Psoas muscle (tissue), 8 donors: Measurements from ENCODE around the gene OLFML2B. TPM values are rescaled to one million over a fixed set of nuclear protein-coding genes. Genes with fewer than 3 reads are reported as not detected.

ENCODE experiments used
- ATAC-seq, 4 donors: fragments of 200-7000 bp; cut with Tn5 transposase; one replicate each; pipeline ENCODE4 v1.9.1; 2020; ENCODE audit warnings: moderate library complexity in 3 of 4, mild to moderate bottlenecking in 2 of 4
- DNase-seq, 2 donors: peaks; one replicate each; pipeline ENCODE4 v3.0.0-alpha.2; 2020
- H3K27ac ChIP-seq: fragments of 200-600 bp; one replicate; pipeline ENCODE4 v1.8.0; 2022
- H3K27me3 ChIP-seq, 3 donors: fragments of 200-600 bp in 1 of 3; one replicate each; pipeline versions ENCODE4 v1.6.1 to v1.8.0; 2013 to 2022; ENCODE audit warnings: low read length in 2 of 3, mild to moderate bottlenecking in 2 of 3, moderate library complexity in 1 of 3; ENCODE audit not compliant: insufficient read depth in 3 of 3
- H3K36me3 ChIP-seq, 2 donors: fragments of 200-600 bp in 1 of 2; one replicate each; pipeline versions ENCODE4 v1.6.1 to v1.8.0; 2013 to 2022; ENCODE audit warnings: low read depth in 1 of 2, mild to moderate bottlenecking in 1 of 2, moderate library complexity in 1 of 2; ENCODE audit not compliant: insufficient read depth in 1 of 2
- H3K4me1 ChIP-seq: fragments of 200-600 bp; one replicate; pipeline ENCODE4 v1.8.0; 2022
- H3K4me3 ChIP-seq: fragments of 200-600 bp; one replicate; pipeline ENCODE4 v1.8.0; 2022; ENCODE audit warnings: mild to moderate bottlenecking
- H3K9me3 ChIP-seq: fragments of 200-600 bp; one replicate; pipeline ENCODE4 v1.8.0; 2022
- CTCF ChIP-seq: fragments of 200-600 bp; IDR thresholded peaks from one replicate; pipeline ENCODE4 v1.8.0; 2022; ENCODE audit warnings: antibody characterized with exemption
- WGBS, 3 donors: extraction: QIAGEN DNeasy Blood & Tissue Kit; methylation state at CpG; one replicate each; pipeline versions ENCODE4 v1.1.6 to v1.1.7; 2013; 5-methylcytosine and 5-hydroxymethylcytosine counted together
- intact Hi-C, 2 donors: fragments of 100-400 bp; cut with DNase I; formaldehyde crosslinking; loops; one replicate each; pipeline versions ENCODE4 v1.11.0 to v1.14.2; 2022
- long read RNA-seq, 2 donors: library from polyadenylated mRNA; unstranded; transcript quantifications; one replicate each; pipeline ENCODE4 v2.0.0, GENCODE V29; 2021
- polyA plus RNA-seq, 3 donors: library from polyadenylated mRNA; stranded (reverse); fragments of 200-250 nt; gene quantifications; one replicate each; pipeline ENCODE4 v1.2.3, GENCODE V29; 2013
- total RNA-seq, 4 donors: library from RNA; stranded (reverse); fragmentation: NEBNext Ultra II Directional in 2 of 4; extraction: Animal tissue kit (Norgen Biotek cat#: 25700) in 2 of 4; gene quantifications; one replicate each; pipeline versions ENCODE4 v1.2.1 to v1.2.4, GENCODE V29; 2021 to 2023
- donor health status: healthy with polysubstance abuse.
- donor health status: DM: no; HTN: no; CAD: no; lungs with moderate emphysema.
- donor health status: Bipolar disorder and iron deficiency.
- donor health status: healthy.
- donor health status: DM: yes; HTN: yes; CAD: no.
- donor health status: DM: no; HTN: no; CAD: no.
- donor health status: DM: no; HTN: no; CAD: no.
- donor health status: DM: yes; HTN: yes; CAD: no.

The OLFML2B gene
- 1 to 10 TPM; 2.2 to 9.5 (median 5.6) TPM for total RNA-seq
- 1 to 10 TPM; 1.4 to 3.8 (median 2.1) TPM for polyA plus RNA-seq
- long read RNA-seq, donor 1, transcript OLFML2B-201 (8 exons, 3,160 nt): major isoform, 5 of 10 reads
- long read RNA-seq, donor 1, partial matches to known transcripts: 3 of 10 reads
- long read RNA-seq, donor 1, other reads (novel, unspliced or antisense): 2 of 10 reads
- long read RNA-seq, donor 2, partial matches to known transcripts: 2 of 5 reads
- long read RNA-seq, donor 2, other reads (novel, unspliced or antisense): 0 of 5 reads

- peak; percentile 18 for TF ChIP-seq CTCF
- peak; percentile 75 to 83 for DNase-seq
- ATAC-seq: peak; percentile 82 to 89 (median 84)
- Histone ChIP-seq H3K4me1 (peaks cover 6% of the 10 kb centered on the region), H3K9me3 (no peaks in the 10 kb centered on the region), H3K27ac (peak within 1 kb of the TSS; percentile 27), H3K27me3 (peaks cover 0 to 47% (median 5%) of the 10 kb centered on the region in 3 donors), H3K36me3 (no peaks in the 10 kb centered on the region), H3K4me3 (peak within 1 kb of the TSS; percentile 71)
- intact Hi-C loops: no loop called here
- 1% methylated on average over 58 to 85 of the region's 85 CpGs for WGBS, 3 donors
Observed at GRCh38 chr1:162023547-162024501, at the start of gene OLFML2B. Gene OLFML2B (minus strand): TSS chr1:162023869. CDS start chr1:162023430, 439 bp downstream.

GRCh38 chr1:162072740-162073139 lies 49.1 kb upstream of the OLFML2B start:
- H3K9me3 ChIP-seq: no peaks in the 10 kb centered on the region
- H3K4me1 ChIP-seq: peaks cover 8% of the 10 kb centered on the region
- no peak overlapping the region for H3K27ac ChIP-seq
- no peaks in the 10 kb centered on the region for H3K36me3 ChIP-seq
- no peak for TF ChIP-seq CTCF
- H3K27me3 ChIP-seq: peaks cover 0 to 3% (median 0%) of the 10 kb centered on the region in 3 donors
- intact Hi-C loops: no loop called here
- H3K4me3 ChIP-seq: no peak overlapping the region
- WGBS, 3 donors: 43 to 62% (median 49%) methylated on average over 3 of the region's 3 CpGs
- ATAC-seq: no peak
- no peak for DNase-seq

GRCh38 chr1:162070825-162071224 lies 47.2 kb upstream of the OLFML2B start:
- DNase-seq: no peak
- Histone ChIP-seq H3K4me1 (peaks cover 8% of the 10 kb centered on the region), H3K4me3 (peak overlapping the region; percentile 77), H3K27ac (no peak overlapping the region), H3K36me3 (no peaks in the 10 kb centered on the region), H3K27me3 (peaks cover 0 to 3% (median 0%) of the 10 kb centered on the region in 3 donors), H3K9me3 (no peaks in the 10 kb centered on the region)
- no peak for ATAC-seq
- 41 to 51% (median 43%) methylated on average over 7 of the region's 7 CpGs for WGBS, 3 donors
- intact Hi-C loops: no loop called here
- no peak for TF ChIP-seq CTCF

GRCh38 chr1:162070094-162070748 lies 46.6 kb upstream of the OLFML2B start:
- H3K4me3 ChIP-seq: peak overlapping the region; percentile 77
- H3K27me3 ChIP-seq: peaks cover 0 to 3% (median 0%) of the 10 kb centered on the region in 3 donors
- H3K27ac ChIP-seq: no peak overlapping the region
- WGBS, 3 donors: 2 to 3% (median 2%) methylated on average over 29 of the region's 29 CpGs
- intact Hi-C loops: no loop called here
- H3K4me1 ChIP-seq: peaks cover 8% of the 10 kb centered on the region
- H3K9me3 ChIP-seq: no peaks in the 10 kb centered on the region
- peak in 1 of 4 donors; percentile 4 for ATAC-seq
- H3K36me3 ChIP-seq: no peaks in the 10 kb centered on the region
- TF ChIP-seq CTCF: no peak
- peak in 1 of 2 donors; percentile 54 for DNase-seq
